ENCODE results near the gene BCKDK. TPM values are rescaled to one million over a fixed set of nuclear protein-coding genes. Genes with fewer than 3 reads are reported as not detected.

The BCKDK gene
- total RNA-seq, 4 donors from 2014 or later: 34.5 to 52.5 (median 43.4) TPM

GRCh38 chr16:31080756-31081419 is 27.3 kb upstream of the BCKDK start:
- ATAC-seq (ENCODE audit: low FRiP score): no peak
- TF ChIP-seq CTCF (IDR thresholded peaks at IDR 0.05): no peak
- DNase-seq (ENCODE audit: low spot score): no peak

- TF ChIP-seq CTCF (IDR thresholded peaks at IDR 0.05): no peak
- DNase-seq (ENCODE audit: low spot score) (no peak), ATAC-seq (ENCODE audit: low FRiP score) (no peak)
These were observed 26.5 kb upstream of the BCKDK start for GRCh38 chr16:31081428-31082351.

GRCh38 chr16:31082368-31083045 is 25.7 kb upstream of the BCKDK start:
- no peak for TF ChIP-seq CTCF (IDR thresholded peaks at IDR 0.05)
- DNase-seq (ENCODE audit: low spot score): no peak
- no peak for ATAC-seq (ENCODE audit: low FRiP score)

GRCh38 chr16:31083081-31083480 is 25.1 kb upstream of the BCKDK start:
- DNase-seq (ENCODE audit: low spot score) (no peak), ATAC-seq (ENCODE audit: low FRiP score) (no peak)
- no peak for TF ChIP-seq CTCF (IDR thresholded peaks at IDR 0.05)

GRCh38 chr16:31083556-31083955 is 24.6 kb upstream of the BCKDK start:
- TF ChIP-seq CTCF (IDR thresholded peaks at IDR 0.05): no peak
- no peak for ATAC-seq (ENCODE audit: low FRiP score)
- DNase-seq (ENCODE audit: low spot score): no peak

- DNase-seq (ENCODE audit: low spot score): no peak
- no peak for TF ChIP-seq CTCF (IDR thresholded peaks at IDR 0.05)
- ATAC-seq (ENCODE audit: low FRiP score): no peak
These were observed 24.2 kb upstream of the BCKDK start for GRCh38 chr16:31083981-31084380.
